Endothelial cell of umbilical vein (primary cell): ENCODE results near the gene ALK.

ENCODE experiments used
- POLR2A ChIP-seq: IDR thresholded peaks from 2 replicates; pipeline ENCODE4 v1.6.1; 2012; ENCODE audit warnings: low read depth, mild to moderate bottlenecking, control low read depth, low read length
- TF ChIP-seq, protein P1 (sequence below), 2 donors: IDR thresholded peaks; 1 replicate in 1 of 2; 2 replicates in 1 of 2; pipeline ENCODE4 v1.5.1; 2011; ENCODE audit warnings: low read length in 2 of 2, mild to moderate bottlenecking in 2 of 2, moderate library complexity in 2 of 2, control low read depth in 1 of 2, inconsistent platforms in 1 of 2, low read depth in 1 of 2; ENCODE audit not compliant: insufficient read depth in 1 of 2; ENCODE audit errors: extremely low read depth in 1 of 2

DNA sequence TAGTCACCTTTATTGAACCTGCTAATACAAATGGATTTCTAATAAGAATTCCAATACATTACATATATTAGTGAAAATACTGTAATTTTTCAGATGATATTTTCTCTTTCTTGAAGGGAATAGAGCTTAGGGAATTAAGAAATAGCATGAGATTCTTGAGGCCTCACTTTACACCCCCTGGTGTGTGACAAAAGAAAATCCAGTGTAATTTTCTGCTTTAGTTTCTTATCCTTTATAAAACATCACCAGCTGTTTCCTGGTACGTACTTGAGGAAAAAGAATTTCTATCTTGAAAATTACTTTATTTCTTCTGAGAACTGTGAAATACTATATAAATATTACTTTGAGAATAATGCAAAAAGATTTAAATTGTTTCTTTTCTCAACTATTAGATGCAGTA is 734.6 kb downstream of the ALK start:
- TF ChIP-seq, protein P1, sequence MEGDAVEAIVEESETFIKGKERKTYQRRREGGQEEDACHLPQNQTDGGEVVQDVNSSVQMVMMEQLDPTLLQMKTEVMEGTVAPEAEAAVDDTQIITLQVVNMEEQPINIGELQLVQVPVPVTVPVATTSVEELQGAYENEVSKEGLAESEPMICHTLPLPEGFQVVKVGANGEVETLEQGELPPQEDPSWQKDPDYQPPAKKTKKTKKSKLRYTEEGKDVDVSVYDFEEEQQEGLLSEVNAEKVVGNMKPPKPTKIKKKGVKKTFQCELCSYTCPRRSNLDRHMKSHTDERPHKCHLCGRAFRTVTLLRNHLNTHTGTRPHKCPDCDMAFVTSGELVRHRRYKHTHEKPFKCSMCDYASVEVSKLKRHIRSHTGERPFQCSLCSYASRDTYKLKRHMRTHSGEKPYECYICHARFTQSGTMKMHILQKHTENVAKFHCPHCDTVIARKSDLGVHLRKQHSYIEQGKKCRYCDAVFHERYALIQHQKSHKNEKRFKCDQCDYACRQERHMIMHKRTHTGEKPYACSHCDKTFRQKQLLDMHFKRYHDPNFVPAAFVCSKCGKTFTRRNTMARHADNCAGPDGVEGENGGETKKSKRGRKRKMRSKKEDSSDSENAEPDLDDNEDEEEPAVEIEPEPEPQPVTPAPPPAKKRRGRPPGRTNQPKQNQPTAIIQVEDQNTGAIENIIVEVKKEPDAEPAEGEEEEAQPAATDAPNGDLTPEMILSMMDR (IDR thresholded peaks at IDR 0.05; ENCODE audit: extremely low read depth in 1 of 2, insufficient read depth in 1 of 2, low read depth in 1 of 2, low read length in 2 of 2), result no peak
- TF ChIP-seq POLR2A, result no peak
